Stimulated activated CD4-positive, alpha-beta T cell treated with anti-CD3 and anti-CD28 coated beads, Interleukin-2, amount 100 ng/mL, for 48 hours (primary cell): ENCODE measurements around the gene LZTS2.
"Not testable (repeated sequence)": the region's sequence is repeated elsewhere in the genome, so short reads cannot be mapped to it uniquely, and the experiment has no call there.

Source experiments
- DNase-seq, 2 donors: peaks; one replicate each; pipeline ENCODE4 v3.0.0-alpha.2; 2020

The LZTS2 gene

GRCh38 chr10:100999742-101000126 is at the start of gene LZTS2:
Gene LZTS2, plus strand, starts transcription at chr10:100999808. Its CDS starts 2,731 bp downstream, at chr10:101002539.
- no peak for DNase-seq

- DNase-seq, result no peak
Measured at GRCh38 chr10:100960251-100960650, 39.4 kb upstream of the LZTS2 start.

- DNase-seq, result no peak
Measured at GRCh38 chr10:100962351-100963080, 37.1 kb upstream of the LZTS2 start.

- DNase-seq, result no peak
Measured at GRCh38 chr10:100963826-100964225, 35.8 kb upstream of the LZTS2 start.

GRCh38 chr10:100965820-100966219 is 33.8 kb upstream of the LZTS2 start:
- no peak for DNase-seq

- no peak for DNase-seq
Measured at GRCh38 chr10:100966887-100967286, 32.7 kb upstream of the LZTS2 start.

GRCh38 chr10:100967332-100967731 is 32.3 kb upstream of the LZTS2 start:
- no peak for DNase-seq

- DNase-seq, result no peak
Measured at GRCh38 chr10:100968062-100968736, 31.4 kb upstream of the LZTS2 start.

- DNase-seq, result no peak
Measured at GRCh38 chr10:100968863-100969186, 30.8 kb upstream of the LZTS2 start.

- DNase-seq, result peak; percentile 42 to 45
Measured at GRCh38 chr10:100969187-100970075, 30.2 kb upstream of the LZTS2 start, which contains the start of gene SEMA4G. Gene SEMA4G, plus strand, starts transcription at chr10:100969504. Its CDS starts 3,409 bp downstream, at chr10:100972913.

- DNase-seq, result no peak
Measured at GRCh38 chr10:100970076-100970913, 29.3 kb upstream of the LZTS2 start.

- no peak for DNase-seq
Measured at GRCh38 chr10:100970914-100971811, 28.4 kb upstream of the LZTS2 start.

GRCh38 chr10:100972115-100972903 is 27.3 kb upstream of the LZTS2 start:
- no peak for DNase-seq

GRCh38 chr10:100972904-100973535 is 26.6 kb upstream of the LZTS2 start:
- DNase-seq, result no peak

- not testable (repeated sequence) for DNase-seq
Measured at GRCh38 chr10:100975397-100975796, 24.2 kb upstream of the LZTS2 start.

GRCh38 chr10:100976906-100977305 is 22.7 kb upstream of the LZTS2 start:
- DNase-seq, result no peak

- DNase-seq, result no peak
Measured at GRCh38 chr10:100977436-100977835, 22.2 kb upstream of the LZTS2 start.

- no peak for DNase-seq
Measured at GRCh38 chr10:100978121-100978900, 21.3 kb upstream of the LZTS2 start.

- DNase-seq, result no peak
Measured at GRCh38 chr10:100978901-100979195, 20.8 kb upstream of the LZTS2 start.
